ENCODE data around the gene SCAF4.

DNA sequence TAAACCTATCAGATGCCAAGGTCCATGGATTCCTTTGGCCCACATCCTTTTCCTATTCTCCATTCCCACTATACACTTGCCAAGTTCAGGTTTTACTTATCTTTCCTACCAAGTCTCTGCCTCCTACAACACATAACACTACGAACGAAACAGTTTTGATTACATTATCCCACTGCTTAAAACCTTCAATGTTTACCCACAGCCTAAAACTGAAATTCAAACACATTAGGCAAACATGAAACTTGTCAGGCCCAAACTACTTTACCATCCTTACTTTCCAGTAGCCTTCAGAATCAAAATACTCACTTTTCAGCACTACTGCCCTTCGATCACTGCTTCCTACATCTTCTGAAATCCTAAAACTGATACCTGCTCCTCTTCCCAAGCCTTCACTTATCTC, 3.0 kb downstream of the SCAF4 start:
- no peak for TF ChIP-seq POLR2A (IDR thresholded peaks at IDR 0.05; ENCODE audit: low read depth, low read length)
- TF ChIP-seq TAF1 (IDR thresholded peaks at IDR 0.05; ENCODE audit: low read depth, low read length), result no peak
- TF ChIP-seq POLR2AphosphoS5 (IDR thresholded peaks at IDR 0.05; ENCODE audit: low read depth, low read length), result no peak
- TF ChIP-seq POU2F2 (IDR thresholded peaks at IDR 0.05; ENCODE audit: low read depth, low read length), result no peak
- TF ChIP-seq SPI1 (IDR thresholded peaks at IDR 0.05; ENCODE audit: low read depth, low read length), result no peak
